Mesodermal cell (in vitro differentiated cells): ENCODE results near the gene TRUB1. TPM values are rescaled to one million over a fixed set of nuclear protein-coding genes. Genes with fewer than 3 reads are reported as not detected.
"Not testable (repeated sequence)": the region's sequence is repeated elsewhere in the genome, so short reads cannot be mapped to it uniquely, and the experiment has no call there.

Experiments used
- H3K27ac ChIP-seq: 2 replicates; pipeline ENCODE4 v1.7.0; 2013; ENCODE audit warnings: mild to moderate bottlenecking, low read depth, low read length, moderate library complexity; ENCODE audit not compliant: severe bottlenecking
- H3K36me3 ChIP-seq: 2 replicates; pipeline ENCODE4 v1.7.1; 2013; ENCODE audit warnings: mild to moderate bottlenecking, low read length, moderate library complexity; ENCODE audit not compliant: control insufficient read depth, insufficient read depth
- H3K4me1 ChIP-seq: one replicate; pipeline ENCODE4 v1.7.1; 2013; ENCODE audit warnings: mild to moderate bottlenecking, low read length; ENCODE audit not compliant: insufficient read depth, control insufficient read depth, poor library complexity, severe bottlenecking
- H3K4me3 ChIP-seq: 2 replicates; pipeline ENCODE4 v1.7.0; 2013; ENCODE audit warnings: low read length, control low read depth, mild to moderate bottlenecking; ENCODE audit not compliant: insufficient read depth, poor library complexity, severe bottlenecking; ENCODE audit errors: extremely low read depth
- H3K9me3 ChIP-seq: 2 replicates; pipeline ENCODE4 v1.7.1; 2013; ENCODE audit warnings: mild to moderate bottlenecking, low read length, moderate library complexity; ENCODE audit not compliant: control insufficient read depth
- WGBS, 2 experiments: methylation state at CpG; one replicate each; pipeline ENCODE4 v1.1.5; 2013; ENCODE audit warnings: missing lambda C conversion rate in 2 of 2; ENCODE audit not compliant: insufficient coverage in 2 of 2; 5-methylcytosine and 5-hydroxymethylcytosine counted together
- polyA plus RNA-seq, 2 experiments: library from polyadenylated mRNA; stranded (reverse); fragments of 50-300 nt; gene quantifications; one replicate each; pipeline ENCODE4 v1.2.3, GENCODE V29; 2013

Gene TRUB1
- polyA plus RNA-seq (2013, experiment 1 of 2) = 20.1 TPM
- 25.1 TPM for polyA plus RNA-seq (2013, experiment 2 of 2)

- no peaks in the 10 kb centered on the region for H3K9me3 ChIP-seq
- H3K4me1 ChIP-seq = peaks cover 11% of the 10 kb centered on the region
- WGBS, 2 experiments = 0 to 1% methylated on average over 31 to 43 of the region's 46 CpGs
- peaks cover 22% of the 10 kb centered on the region for H3K36me3 ChIP-seq
- H3K4me3 ChIP-seq = peak within 1 kb of the TSS; percentile 90
- peak within 1 kb of the TSS; percentile 87 for H3K27ac ChIP-seq
Measured at GRCh38 chr10:114937962-114938855, at the start of gene TRUB1. TSS of gene TRUB1 (plus strand) at chr10:114938195. CDS start at chr10:114938254, 59 bp downstream.

- Histone ChIP-seq H3K27ac (no peak overlapping the region), H3K4me1 (peaks cover 4% of the 10 kb centered on the region), H3K36me3 (no peaks in the 10 kb centered on the region), H3K9me3 (no peaks in the 10 kb centered on the region), H3K4me3 (no peak overlapping the region)
- 59 to 63% methylated on average over 3 of the region's 5 CpGs for WGBS, 2 experiments
Measured at GRCh38 chr10:114893251-114893650, 44.7 kb upstream of the TRUB1 start.

GRCh38 chr10:114894911-114895310 is 43.1 kb upstream of the TRUB1 start:
- Histone ChIP-seq H3K4me1 (peaks cover 4% of the 10 kb centered on the region), H3K4me3 (no peak overlapping the region), H3K9me3 (no peaks in the 10 kb centered on the region), H3K36me3 (no peaks in the 10 kb centered on the region), H3K27ac (no peak overlapping the region)

GRCh38 chr10:114897011-114897410 is 41.0 kb upstream of the TRUB1 start:
- H3K9me3 ChIP-seq, H3K36me3 ChIP-seq, H3K4me1 ChIP-seq, H3K27ac ChIP-seq, H3K4me3 ChIP-seq: not testable (repeated sequence)
- 93% methylated on average over 5 of the region's 6 CpGs for WGBS, 2 experiments

GRCh38 chr10:114897593-114897992 is 40.4 kb upstream of the TRUB1 start:
- Histone ChIP-seq H3K4me3 (no peak overlapping the region), H3K4me1 (peaks cover 12% of the 10 kb centered on the region), H3K9me3 (no peaks in the 10 kb centered on the region), H3K27ac (no peak overlapping the region), H3K36me3 (no peaks in the 10 kb centered on the region)
- 97 to 100% methylated on average over 1 to 2 of the region's 3 CpGs for WGBS, 2 experiments

GRCh38 chr10:114899982-114900381 is 38.0 kb upstream of the TRUB1 start:
- WGBS, 2 experiments = 75 to 95% methylated on average over 1 to 2 of the region's 2 CpGs
- Histone ChIP-seq H3K9me3 (peaks cover 4% of the 10 kb centered on the region), H3K36me3 (no peaks in the 10 kb centered on the region), H3K27ac (no peak overlapping the region), H3K4me1 (peaks cover 16% of the 10 kb centered on the region), H3K4me3 (no peak overlapping the region)

- H3K27ac ChIP-seq = no peak overlapping the region
- no peaks in the 10 kb centered on the region for H3K36me3 ChIP-seq
- WGBS, 2 experiments = 97 to 100% methylated on average over 5 to 10 of the region's 12 CpGs
- H3K4me3 ChIP-seq = no peak overlapping the region
- peaks cover 4% of the 10 kb centered on the region for H3K9me3 ChIP-seq
- peaks cover 21% of the 10 kb centered on the region for H3K4me1 ChIP-seq
Measured at GRCh38 chr10:114900658-114901057, 37.3 kb upstream of the TRUB1 start.

GRCh38 chr10:114902151-114902550 is 35.8 kb upstream of the TRUB1 start:
- H3K4me3 ChIP-seq = no peak overlapping the region
- H3K9me3 ChIP-seq = peaks cover 4% of the 10 kb centered on the region
- H3K4me1 ChIP-seq = peaks cover 23% of the 10 kb centered on the region
- H3K36me3 ChIP-seq = no peaks in the 10 kb centered on the region
- H3K27ac ChIP-seq = peak overlapping the region; percentile 57
- no CpG with 5 or more reads among the region's 1 CpG for WGBS, 2 experiments

- Histone ChIP-seq H3K27ac (no peak overlapping the region), H3K4me1 (peaks cover 23% of the 10 kb centered on the region), H3K9me3 (peaks cover 4% of the 10 kb centered on the region), H3K36me3 (no peaks in the 10 kb centered on the region), H3K4me3 (no peak overlapping the region)
Measured at GRCh38 chr10:114905450-114905849, 32.5 kb upstream of the TRUB1 start.

GRCh38 chr10:114906981-114907380 is 31.0 kb upstream of the TRUB1 start:
- H3K9me3 ChIP-seq = peaks cover 4% of the 10 kb centered on the region
- H3K4me3 ChIP-seq = no peak overlapping the region
- H3K36me3 ChIP-seq = no peaks in the 10 kb centered on the region
- H3K27ac ChIP-seq = no peak overlapping the region
- 93 to 100% methylated on average over 2 to 3 of the region's 3 CpGs for WGBS, 2 experiments
- H3K4me1 ChIP-seq = peaks cover 23% of the 10 kb centered on the region

GRCh38 chr10:114908896-114909295 is 29.1 kb upstream of the TRUB1 start:
- H3K27ac ChIP-seq = no peak overlapping the region
- WGBS, 2 experiments = 92 to 98% methylated on average over 5 of the region's 5 CpGs
- H3K9me3 ChIP-seq = peaks cover 4% of the 10 kb centered on the region
- no peaks in the 10 kb centered on the region for H3K36me3 ChIP-seq
- peaks cover 25% of the 10 kb centered on the region for H3K4me1 ChIP-seq
- no peak overlapping the region for H3K4me3 ChIP-seq
